Stimulated activated CD4-positive, alpha-beta T cell treated with anti-CD3 and anti-CD28 coated beads, TNF-alpha, amount 100 ng/mL, for 4 hours (primary cell): ENCODE measurements around the gene GTF3C6.
"Not testable (repeated sequence)": the region's sequence is repeated elsewhere in the genome, so short reads cannot be mapped to it uniquely, and the experiment has no call there.

Experiments
- DNase-seq, 3 experiments: peaks; one replicate each; pipeline ENCODE4 v3.0.0-alpha.2; 2020; ENCODE audit warnings: low read depth in 3 of 3

The GTF3C6 gene

GRCh38 chr6:110979565-110980101, 21.1 kb downstream of the GTF3C6 start:
- no peak for DNase-seq

GRCh38 chr6:110980227-110980626, 21.7 kb downstream of the GTF3C6 start:
- DNase-seq = no peak

- no peak for DNase-seq
Measured at GRCh38 chr6:110980648-110981047, 22.1 kb downstream of the GTF3C6 start.

DNA sequence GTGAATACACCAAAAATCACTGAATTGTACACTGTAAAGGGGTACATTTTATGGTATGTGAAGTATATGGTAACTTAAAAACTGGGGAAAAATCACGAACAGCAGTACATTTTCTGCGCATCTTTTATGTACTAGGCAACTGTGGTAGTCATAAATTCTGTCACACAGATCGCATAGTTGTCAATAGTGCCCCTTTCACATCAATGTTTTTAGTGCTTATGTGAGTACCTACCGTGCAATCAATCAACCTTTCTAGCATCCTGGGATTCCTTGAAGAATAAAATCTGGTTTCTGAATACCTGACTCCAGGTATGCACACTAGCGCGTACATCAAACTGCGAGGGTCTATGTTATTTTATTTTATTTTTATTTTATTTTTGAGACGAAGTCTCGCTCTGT, 22.7 kb downstream of the GTF3C6 start:
- DNase-seq = no peak

- DNase-seq = no peak
Measured at GRCh38 chr6:110990840-110991576, 32.5 kb downstream of the GTF3C6 start.

- no peak for DNase-seq
Measured at GRCh38 chr6:110996691-110997090, 38.2 kb downstream of the GTF3C6 start.

DNA sequence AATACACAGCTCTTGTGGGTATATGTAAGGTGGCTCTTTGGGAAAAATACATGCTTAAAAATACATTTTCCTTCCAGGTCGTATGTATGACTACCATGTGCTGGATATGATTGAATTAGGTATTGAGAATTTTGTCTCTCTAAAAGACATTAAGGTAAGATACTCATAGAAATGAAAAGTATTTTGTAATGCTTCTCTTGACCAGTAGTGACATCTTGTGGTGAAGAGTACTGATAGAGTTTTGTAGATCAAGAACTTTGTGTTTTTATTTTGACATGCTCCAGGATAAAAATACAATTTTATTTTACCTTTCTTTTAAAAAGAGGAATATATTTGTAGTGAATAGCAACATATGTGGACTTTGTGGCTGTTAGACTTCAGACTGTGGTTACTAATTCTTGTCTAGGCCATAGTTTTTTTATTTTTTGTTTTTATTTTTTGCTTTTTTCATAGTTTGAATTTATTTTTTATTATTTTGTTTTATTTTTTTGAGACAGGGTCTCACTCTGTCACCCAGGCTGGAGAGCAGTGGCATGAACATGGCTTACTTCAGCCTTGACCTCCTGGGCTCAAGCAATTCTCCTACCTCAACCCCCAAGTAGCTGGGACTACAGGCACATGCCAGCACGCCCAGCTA, 41.2 kb downstream of the GTF3C6 start:
- DNase-seq = no peak

DNA sequence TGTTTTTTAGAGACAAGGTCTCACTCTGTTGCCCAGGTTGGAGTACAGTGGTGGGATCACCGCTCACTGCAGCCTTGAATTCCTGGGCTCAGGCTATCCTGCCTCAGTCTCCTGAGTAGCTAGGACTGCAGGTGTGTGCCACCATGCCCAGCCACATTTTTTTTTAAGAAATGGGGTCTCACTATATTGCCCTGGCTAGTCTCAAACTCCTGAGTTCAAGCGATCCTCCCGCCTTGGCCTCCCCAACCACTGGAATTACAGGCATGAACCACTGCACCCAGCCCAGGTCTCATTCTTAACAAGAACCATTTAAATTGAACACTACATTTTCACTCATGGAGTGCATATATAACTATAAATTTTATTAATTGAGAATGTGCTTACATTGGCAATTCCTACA, 43.8 kb downstream of the GTF3C6 start:
- DNase-seq = no peak

DNA sequence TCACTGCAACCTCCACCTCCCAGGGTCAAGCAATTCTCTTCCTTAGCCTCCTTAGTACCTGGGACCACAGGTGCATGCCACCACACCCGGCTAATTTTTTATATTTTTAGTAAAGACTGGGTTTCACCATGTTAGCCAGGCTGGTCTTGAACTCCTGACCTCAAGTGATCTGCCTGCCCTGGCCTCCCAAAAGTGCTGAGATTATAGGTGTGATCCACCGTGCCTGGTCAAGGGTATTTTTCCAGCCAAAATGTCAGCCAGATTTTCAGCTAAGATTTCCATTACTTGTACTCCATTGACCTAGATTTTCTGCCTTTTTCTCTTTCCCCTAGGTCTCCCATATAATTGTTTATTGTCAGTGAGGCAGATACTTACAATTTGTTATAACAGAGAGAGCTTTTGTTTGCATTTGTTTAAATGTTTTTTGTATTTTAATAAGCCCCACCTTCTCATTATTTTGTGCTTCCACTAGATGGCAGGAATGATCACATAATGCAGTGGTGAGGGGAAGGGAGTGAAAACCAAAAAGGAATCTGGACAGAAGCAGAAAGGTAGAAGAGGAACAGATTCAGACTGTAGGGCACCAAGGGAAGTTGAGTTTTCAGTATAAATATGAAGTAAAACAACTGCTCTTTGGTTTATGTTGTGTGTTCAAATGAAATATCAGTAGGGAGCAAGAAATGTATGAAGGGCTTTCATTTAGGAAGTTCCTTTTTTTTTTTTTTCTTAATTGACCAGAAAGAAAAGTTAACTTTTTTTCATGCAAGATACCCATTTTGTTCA, 53.0 kb downstream of the GTF3C6 start:
- DNase-seq = no peak

GRCh38 chr6:111012143-111012452, 53.6 kb downstream of the GTF3C6 start:
- DNase-seq = no peak

DNA sequence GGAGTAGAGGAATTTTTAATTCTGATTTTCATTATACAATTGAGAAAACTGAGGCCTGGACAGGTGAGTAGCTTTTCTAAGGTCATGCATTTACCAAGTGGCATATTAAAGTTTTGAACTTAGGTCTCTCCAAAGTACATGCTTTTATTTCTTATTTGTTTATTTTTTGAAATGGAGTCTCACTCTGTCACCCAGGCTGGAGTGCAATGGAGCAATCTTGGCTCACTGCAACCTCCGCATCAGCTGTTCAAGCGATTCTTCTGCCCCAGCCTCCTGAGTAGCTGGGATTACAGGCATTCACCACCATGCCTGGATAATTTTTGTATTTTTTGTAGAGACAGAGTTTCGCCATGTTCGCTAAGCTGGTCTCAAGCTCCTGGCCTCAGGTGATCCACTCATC, 54.0 kb downstream of the GTF3C6 start:
- DNase-seq = not testable (repeated sequence)

- no peak for DNase-seq
Measured at GRCh38 chr6:111013144-111013915, 54.8 kb downstream of the GTF3C6 start.

DNA sequence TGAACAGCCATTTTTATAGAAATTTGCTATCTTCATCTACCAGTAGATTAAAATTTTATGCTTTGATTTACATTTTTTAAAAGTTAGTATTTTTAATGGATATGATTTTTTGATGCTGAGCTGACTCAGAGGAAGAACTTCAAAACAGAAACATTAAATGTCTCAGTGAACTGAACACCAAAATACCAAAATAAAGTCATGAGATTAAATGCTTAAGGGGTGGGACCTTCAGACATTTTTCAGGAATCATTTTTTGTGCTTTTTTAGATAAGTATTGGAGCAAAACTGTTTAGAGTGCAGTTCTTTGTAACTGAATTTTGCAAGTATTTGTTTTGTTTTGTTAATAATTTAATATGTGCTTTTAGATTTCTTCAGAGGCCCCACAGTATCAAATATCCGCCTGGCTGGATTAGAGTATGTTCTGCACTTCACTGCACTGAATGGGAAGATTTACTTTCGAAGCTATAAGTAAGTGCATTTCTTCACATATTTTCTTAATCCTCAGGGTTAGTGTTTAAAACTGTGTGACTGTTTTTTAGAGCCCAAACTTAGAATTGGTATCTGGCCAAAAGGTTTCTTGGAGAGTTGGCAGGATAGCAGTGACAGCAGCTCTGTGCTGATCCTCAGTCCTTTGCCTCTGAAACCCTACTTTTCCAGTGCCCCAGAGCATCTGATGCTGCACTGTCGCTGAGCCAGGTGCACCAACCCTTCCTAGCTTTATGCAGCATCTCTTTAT, 57.1 kb downstream of the GTF3C6 start:
- DNase-seq = no peak

- not testable (repeated sequence) for DNase-seq
Measured at GRCh38 chr6:111017241-111017640, 58.7 kb downstream of the GTF3C6 start.
